ENCODE data around the gene CYB561.

- peak; percentile 55 for TF ChIP-seq POLR2A (IDR thresholded peaks at IDR 0.05)
- TF ChIP-seq CTCF (IDR thresholded peaks at IDR 0.05) = peak in 3 of 4 experiments; percentile 28 to 56 (median 53)
These were observed at the start of gene CYB561 for GRCh38 chr17:63445954-63446752.
